HG02763 (cell line): ENCODE data around the gene THRSP.
"Not testable (repeated sequence)": the region's sequence is repeated elsewhere in the genome, so short reads cannot be mapped to it uniquely, and the experiment has no call there.

Source experiments
- ATAC-seq: cut with Tn5 transposase; IDR thresholded peaks from one replicate; pipeline ENCODE4 v1.9.1; 2021; ENCODE audit warnings: mild to moderate bottlenecking, moderate library complexity; ENCODE audit not compliant: unreplicated experiment

The THRSP gene

GRCh38 chr11:78086521-78087074, 22.9 kb downstream of the THRSP start:
- not testable (repeated sequence) for ATAC-seq

DNA sequence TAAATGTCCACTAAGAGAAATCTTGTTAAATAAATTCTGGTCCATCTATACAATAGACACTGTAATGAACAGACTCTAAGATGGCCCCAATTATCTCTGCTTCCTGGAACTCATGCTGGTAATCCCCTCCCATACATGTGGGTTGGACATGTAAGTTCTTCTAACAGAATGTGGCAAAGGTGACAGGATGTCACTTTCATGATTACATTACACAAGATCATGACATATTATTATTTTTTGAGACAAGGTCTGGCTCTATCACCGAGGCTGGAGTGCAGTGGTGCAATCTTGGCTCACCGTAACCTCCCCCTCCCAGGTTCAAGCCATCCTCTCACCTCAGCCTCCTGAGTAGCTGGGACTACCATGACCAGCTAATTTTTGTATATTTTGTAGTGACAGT, 30.6 kb downstream of the THRSP start:
- ATAC-seq, result no peak

- no peak for ATAC-seq
These were observed 34.2 kb downstream of the THRSP start for GRCh38 chr11:78097666-78098385.

GRCh38 chr11:78099666-78100065, 36.0 kb downstream of the THRSP start:
- ATAC-seq, result no peak

DNA sequence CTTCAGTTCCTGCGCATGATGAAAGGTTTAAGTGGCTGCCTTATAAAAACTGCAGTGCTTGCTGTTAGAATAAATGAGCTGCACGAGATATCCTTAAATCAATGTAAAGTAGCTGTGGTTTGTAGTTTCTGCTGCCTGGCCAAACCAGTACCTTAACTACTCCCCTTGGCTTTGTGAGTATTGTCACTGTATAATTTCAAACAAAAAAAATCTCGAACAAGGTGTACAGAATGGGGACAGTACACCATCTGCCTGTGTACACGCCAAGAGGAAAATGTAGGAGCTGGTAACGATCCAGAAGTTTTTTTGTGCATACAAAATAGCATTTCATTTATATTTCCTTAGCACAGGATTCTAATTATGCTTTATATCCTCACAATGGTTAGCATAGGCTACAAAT, 36.6 kb downstream of the THRSP start:
- no peak for ATAC-seq

DNA sequence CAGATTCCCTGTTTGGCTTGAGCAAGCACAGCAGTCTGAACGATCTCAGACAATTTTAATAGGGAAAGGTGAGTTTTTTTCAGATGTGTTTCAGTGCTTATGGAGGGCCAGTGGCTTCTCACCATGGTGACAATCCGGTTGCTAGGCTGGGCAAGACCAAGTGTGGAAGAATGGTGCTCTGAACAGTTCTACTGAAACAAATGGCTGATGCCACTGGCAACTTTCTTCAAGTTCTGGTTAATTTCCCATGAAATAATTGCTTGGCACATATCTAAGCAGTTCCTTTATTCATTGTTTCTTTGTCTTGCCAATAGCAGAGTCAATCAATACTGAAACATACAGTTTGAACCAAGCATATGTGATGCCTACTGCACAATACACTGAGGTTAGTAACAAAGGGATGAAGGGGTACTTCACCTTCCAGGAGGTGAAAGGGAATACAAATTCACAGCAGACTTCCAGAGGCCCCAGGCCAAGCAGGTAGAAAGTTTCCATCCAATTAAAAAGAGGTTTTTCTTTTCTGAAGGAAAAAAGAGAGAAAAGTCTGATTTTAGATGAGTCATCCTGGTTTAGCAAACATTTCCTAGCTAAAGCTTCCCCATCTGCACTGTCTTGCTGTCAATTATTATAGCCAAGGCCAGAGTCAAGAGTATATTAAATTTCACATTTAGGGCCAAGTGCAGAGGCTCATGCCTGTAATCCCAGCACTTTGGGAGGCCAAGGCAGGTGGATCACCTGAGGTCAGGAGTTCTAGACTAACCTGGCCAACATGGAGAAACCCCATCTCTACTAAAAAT, 37.2 kb downstream of the THRSP start:
- no peak for ATAC-seq

DNA sequence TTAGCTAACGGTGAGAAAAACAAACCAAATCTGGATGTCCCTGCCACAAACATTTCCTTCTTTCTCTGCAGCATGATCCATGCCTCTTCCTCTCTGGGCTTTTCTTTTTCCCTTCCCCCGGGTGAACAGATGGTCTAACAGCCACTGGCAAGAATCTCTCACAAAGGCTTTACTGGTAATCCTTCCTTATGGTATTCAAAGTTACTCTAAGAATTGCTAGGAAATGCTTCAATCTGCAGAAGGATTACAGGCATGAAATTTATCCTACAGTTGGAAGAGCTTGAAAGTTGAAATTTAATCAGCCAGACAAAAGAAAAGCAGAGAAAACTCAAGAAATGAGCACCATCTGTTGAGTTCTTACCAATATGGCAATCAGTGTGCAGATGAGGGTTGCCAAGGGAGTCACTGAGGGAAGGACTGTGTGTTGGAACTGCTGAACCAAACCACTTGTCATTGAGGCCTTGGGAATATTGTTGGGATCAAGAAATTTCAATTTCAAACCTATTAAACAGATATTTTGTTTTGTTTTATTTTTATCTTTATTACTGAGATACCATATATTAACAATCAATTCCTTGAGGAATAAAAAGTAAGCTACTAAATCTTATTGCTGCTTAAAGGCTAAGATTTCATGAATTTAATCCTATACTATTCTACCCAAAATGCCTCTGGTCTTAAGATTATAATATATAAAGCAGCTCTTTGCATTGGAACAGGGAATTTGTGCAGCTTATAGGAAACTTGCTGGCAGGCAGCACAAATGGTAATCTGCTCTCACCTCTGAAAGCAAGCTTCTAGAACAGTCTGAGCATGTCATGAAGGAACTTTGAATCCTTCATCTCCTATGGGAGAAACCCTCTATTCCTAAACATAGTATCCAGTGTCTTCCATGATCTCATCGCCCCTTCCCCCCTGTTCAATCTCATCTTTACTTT, 45.7 kb downstream of the THRSP start:
- no peak for ATAC-seq

GRCh38 chr11:78110351-78110750, 46.7 kb downstream of the THRSP start:
- ATAC-seq, result no peak

DNA sequence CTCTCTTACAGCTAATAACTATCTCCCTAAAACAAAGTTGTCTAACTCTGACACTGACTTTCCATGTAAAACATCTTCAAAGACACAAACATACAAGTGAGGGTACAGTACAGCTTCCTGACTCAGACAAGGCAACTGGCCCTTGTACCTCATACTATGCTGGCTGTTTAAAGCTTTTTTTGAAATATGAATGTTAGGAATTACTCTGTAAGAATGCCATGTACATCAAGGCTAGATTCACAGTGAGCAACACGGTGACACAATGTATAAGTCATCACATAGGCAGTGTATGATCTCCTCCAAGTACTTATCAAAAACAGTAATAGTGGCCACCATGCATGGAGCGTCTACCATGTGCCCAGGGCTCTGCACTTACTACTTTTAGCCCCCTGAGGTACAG, 47.2 kb downstream of the THRSP start:
- no peak for ATAC-seq

- ATAC-seq, result no peak
These were observed 47.6 kb downstream of the THRSP start for GRCh38 chr11:78111298-78111697.

GRCh38 chr11:78112582-78113275, 49.1 kb downstream of the THRSP start:
- ATAC-seq, result no peak
